ENCODE measurements around the gene TPRA1. TPM values are rescaled to one million over a fixed set of nuclear protein-coding genes. Genes with fewer than 3 reads are reported as not detected.
"Not testable (repeated sequence)": the region's sequence is repeated elsewhere in the genome, so short reads cannot be mapped to it uniquely, and the experiment has no call there.

TPRA1 gene
- polyA plus RNA-seq, 3 donors from 2014 or later = 20.8 to 36.0 (median 31.5) TPM

DNA sequence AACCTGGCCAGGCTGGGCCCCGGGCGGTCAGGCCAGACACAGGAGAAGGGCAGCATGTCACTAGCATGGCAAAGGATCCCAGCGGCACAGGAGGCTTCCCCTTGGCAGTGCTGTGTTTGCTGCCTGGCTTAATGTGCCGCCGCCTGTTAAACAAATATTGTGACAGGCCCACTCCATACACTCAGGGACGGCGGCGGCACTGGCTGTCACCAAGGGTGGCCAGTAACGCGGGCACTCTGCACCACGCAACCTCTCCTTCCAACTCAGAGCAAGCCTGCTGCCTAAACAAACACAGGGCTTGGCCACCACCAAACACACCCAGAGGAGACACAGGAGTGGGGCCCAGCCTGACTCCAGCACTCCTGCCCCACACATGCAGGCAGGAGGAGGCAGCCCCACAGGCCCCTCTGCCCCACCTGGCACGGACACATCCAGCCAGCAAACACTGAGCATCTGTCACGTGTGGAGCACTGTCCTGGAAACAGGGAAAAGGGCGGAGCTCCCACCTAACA is 48.0 kb downstream of the TPRA1 start:
- Mint-ChIP-seq H3K27me3 (ENCODE audit: low read depth in 3 of 3) (peaks cover 0 to 13% (median 4%) of the 10 kb centered on the region in 3 donors), H3K4me1 (peaks cover 5 to 10% of the 10 kb centered on the region in 2 donors), H3K4me3 (no peak overlapping the region), H3K36me3 (no peaks in the 10 kb centered on the region), H3K9me3 (no peaks in the 10 kb centered on the region), H3K27ac (no peak overlapping the region)
- DNase-seq = no peak

DNA sequence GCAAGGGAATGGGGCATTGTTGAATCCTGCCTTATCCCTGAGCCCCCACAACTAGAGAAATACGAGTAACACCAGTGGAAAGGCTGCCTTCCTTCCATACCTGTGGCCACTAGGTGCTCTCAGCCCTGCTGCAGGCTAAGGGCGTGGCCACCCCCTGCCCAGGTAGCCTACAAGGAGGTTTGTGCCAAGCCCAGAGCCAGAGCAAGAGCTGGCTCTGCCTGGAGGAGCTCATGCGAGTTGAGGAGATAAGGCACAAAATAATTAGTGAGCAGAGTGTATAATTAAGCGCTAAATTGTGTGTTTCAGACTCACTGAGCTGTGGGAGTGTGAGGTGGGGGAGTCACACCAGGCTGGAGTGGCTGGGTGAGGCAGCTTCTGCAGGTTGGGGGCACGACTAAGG is 49.2 kb downstream of the TPRA1 start:
- Mint-ChIP-seq H3K27ac (no peak overlapping the region), H3K36me3 (no peaks in the 10 kb centered on the region), H3K27me3 (ENCODE audit: low read depth in 3 of 3) (peaks cover 0 to 14% (median 4%) of the 10 kb centered on the region in 3 donors), H3K9me3 (no peaks in the 10 kb centered on the region), H3K4me3 (no peak overlapping the region), H3K4me1 (peaks cover 0 to under 1% of the 10 kb centered on the region in 2 donors)
- DNase-seq = no peak

DNA sequence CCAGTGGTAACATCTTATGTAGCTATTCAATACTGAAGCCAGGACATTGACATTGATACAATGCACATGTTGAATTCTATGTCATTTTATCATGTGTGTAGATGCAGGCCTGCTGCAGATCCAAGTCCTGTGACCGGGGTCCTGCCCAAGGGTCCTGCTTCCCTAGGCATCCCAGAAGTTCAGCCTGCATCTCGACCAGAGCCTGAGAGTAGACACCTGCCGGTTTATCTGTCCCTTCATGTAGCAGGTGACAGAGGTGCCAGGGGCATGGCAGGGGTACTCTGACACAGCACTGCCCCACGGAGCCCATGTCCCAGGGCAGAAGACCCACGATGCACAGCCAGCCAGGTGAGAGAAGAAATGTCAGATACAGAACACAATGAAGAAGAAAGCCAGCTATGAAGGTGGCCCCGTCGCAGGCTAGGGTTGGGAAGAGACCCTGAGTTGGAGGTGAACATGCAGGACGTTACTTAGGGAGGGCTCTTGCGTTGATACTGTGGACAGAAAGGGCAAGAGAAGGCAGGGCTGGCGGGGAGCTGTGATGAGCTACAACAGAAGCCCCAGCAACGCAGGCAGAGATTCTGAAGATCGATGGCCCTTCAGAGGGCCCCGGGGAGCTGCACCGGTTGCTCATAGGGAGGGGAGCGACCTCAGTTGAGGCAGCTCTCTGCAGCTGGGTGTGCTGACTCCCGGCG is 51.0 kb downstream of the TPRA1 start:
- H3K36me3 Mint-ChIP-seq = no peaks in the 10 kb centered on the region
- no peak overlapping the region for H3K4me3 Mint-ChIP-seq
- no peaks in the 10 kb centered on the region for H3K9me3 Mint-ChIP-seq
- H3K27ac Mint-ChIP-seq = no peak overlapping the region
- H3K4me1 Mint-ChIP-seq = no peaks in the 10 kb centered on the region
- peaks cover 0 to 14% (median 4%) of the 10 kb centered on the region in 3 donors for H3K27me3 Mint-ChIP-seq (ENCODE audit: low read depth in 3 of 3)
- DNase-seq = no peak

DNA sequence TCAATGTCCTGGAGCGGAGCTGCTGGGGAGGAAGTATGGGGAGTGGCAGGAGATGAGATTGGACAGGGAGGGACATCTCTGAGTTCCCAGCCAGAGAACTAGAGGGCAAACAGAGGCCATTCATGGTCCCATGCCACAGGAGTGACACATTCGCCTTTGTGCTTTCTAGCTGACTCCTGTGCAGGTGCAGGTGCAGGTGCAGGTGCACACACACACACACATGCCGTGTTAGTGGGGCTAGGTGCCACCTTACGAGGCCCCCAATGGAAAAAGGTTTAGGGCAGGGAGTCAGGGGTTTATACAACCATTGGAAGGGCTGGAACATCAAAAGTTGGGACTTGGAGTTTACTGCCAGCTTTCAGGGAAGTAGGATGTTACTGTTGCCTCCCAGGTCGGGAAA is 52.0 kb downstream of the TPRA1 start:
- no peak overlapping the region for H3K27ac Mint-ChIP-seq
- no peak for DNase-seq
- peaks cover 0 to 14% (median 1%) of the 10 kb centered on the region in 3 donors for H3K27me3 Mint-ChIP-seq (ENCODE audit: low read depth in 3 of 3)
- H3K4me1 Mint-ChIP-seq = no peaks in the 10 kb centered on the region
- H3K36me3 Mint-ChIP-seq = no peaks in the 10 kb centered on the region
- H3K9me3 Mint-ChIP-seq = no peaks in the 10 kb centered on the region
- H3K4me3 Mint-ChIP-seq = no peak overlapping the region

DNA sequence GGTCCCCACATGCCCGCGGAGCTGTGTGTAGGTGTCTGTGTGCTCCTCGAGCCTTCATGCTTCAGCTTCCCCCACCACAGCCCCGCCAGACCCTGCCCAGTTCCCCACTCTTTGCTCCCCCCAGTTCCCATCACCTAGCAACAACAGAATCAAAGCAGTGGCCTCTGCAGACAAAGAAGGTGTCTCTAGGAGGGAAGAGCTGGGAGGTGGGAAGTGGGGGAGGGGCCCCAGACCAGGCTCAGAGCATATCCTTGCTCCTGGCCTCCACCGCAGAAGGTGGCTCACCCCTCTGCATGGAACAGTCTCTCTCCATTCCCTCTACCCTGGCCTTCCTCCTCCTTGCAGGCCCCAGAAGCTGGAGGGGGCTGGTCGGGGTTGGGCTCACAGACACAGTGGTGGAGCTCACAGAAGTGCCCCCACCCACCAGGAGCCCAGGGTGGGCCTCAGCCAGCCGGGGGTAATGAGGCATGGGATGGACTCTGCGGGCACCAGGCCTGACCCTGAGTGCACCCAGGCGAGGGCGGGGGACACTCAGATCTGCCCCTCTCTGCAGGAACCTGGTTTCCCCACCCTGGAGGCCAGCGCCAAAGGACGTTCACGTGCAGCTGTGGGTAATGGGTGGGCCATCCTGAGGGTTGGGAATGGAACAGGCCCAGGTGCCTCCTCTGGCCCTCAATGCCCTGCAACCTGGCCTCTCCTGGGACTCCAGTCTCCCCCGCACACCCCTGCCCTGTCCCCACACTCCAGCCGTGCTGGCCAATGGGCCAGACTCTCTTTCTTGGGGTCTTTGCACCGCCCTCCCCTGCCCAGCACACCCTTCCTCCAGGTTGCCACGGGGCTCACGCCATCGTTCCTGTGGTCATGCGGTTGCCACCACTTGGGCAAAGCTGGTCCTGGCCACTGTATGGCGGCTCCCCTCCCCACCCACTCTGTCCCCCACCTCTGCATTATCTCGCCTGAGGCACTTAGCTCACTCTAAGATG is 53.4 kb downstream of the TPRA1 start:
- Mint-ChIP-seq H3K4me1 (no peaks in the 10 kb centered on the region), H3K9me3 (no peaks in the 10 kb centered on the region), H3K4me3 (no peak overlapping the region), H3K27ac (no peak overlapping the region), H3K27me3 (ENCODE audit: low read depth in 3 of 3) (peaks cover 0 to 12% (median 0%) of the 10 kb centered on the region in 3 donors), H3K36me3 (no peaks in the 10 kb centered on the region)
- no peak for DNase-seq

DNA sequence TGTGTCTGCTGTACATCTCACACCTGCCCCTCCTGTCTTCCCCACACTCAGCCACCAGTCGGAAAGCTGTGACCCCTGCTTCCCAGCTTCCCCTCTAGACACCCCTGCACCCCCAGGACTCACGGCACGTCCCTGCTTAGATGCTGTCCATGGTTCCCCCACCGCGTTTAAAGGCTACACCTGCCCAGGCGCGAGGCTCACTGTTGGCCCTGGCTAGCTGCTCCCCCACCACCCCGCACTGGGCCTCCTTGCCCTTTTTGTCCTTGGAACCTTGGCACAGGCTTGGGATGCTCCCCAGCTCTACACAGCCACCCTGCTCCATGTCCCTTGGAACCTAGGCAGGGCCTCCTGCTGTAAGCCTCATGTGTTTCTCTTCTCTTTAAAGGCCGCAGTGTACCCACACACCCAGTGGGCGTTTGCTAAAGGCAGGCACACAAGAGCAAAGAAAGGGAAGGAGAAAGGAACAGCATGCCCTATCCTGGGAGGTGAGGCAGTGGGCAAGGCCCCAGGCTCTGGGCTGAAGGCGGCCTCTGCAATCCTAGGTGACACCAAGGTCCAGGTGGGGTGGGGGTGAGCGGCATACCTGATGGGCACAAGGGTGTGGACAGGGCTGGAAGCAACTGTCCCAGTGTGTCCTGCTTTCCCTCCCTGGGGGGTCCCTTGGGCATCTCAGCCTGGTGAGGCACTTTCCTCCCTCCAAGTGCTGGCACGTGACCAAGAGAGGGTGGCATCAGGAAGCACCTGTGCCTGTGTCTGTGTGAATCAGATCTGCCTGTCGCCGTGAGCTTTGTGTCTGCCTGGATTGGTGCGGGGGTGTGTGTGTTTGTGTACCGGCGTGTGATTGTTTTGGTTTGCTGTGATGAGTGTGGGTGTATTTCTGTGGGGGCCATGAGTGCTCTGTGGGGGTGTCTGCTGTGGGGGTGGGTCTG is 54.4 kb downstream of the TPRA1 start:
- no peak overlapping the region for H3K27ac Mint-ChIP-seq
- no peak overlapping the region for H3K4me3 Mint-ChIP-seq
- DNase-seq = no peak
- H3K4me1 Mint-ChIP-seq = no peaks in the 10 kb centered on the region
- H3K9me3 Mint-ChIP-seq = no peaks in the 10 kb centered on the region
- H3K36me3 Mint-ChIP-seq = no peaks in the 10 kb centered on the region
- H3K27me3 Mint-ChIP-seq (ENCODE audit: low read depth in 3 of 3) = peaks cover 0 to 12% (median 0%) of the 10 kb centered on the region in 3 donors

DNA sequence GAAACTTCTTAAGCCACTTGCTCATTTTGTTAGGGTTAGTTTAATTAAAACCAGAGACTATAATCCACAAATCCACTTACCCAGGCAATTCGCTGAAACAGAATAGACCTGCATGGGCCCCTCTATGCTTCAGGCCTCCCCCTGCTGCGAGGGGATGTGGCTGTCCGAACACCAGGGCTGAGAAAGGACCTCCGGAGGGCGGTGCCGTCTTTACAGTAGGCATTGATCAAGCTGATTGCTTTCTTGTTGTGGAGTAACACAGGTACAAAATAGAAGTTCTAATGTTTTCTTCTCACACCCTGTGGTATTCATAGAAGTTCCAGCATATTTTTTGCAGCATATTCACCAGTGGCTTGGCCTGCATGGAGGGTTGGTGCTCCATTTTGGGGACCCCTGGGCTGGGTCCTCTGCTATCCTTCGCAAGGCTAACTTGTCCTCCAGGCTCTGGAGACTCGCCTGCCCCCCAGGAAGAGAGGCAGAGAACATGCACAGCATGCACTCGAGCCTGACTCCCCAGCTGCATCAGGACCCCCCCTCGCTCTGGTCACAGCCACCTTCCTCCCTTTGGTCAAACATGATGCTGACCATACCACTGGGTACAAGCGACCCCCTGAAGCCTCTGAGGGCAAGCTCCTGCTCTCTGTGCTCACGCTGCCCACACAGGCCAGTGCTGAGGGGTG is 55.3 kb downstream of the TPRA1 start:
- H3K36me3 Mint-ChIP-seq = no peaks in the 10 kb centered on the region
- no peak for DNase-seq
- H3K9me3 Mint-ChIP-seq = no peaks in the 10 kb centered on the region
- peaks cover 0 to 11% (median 0%) of the 10 kb centered on the region in 3 donors for H3K27me3 Mint-ChIP-seq (ENCODE audit: low read depth in 3 of 3)
- H3K27ac Mint-ChIP-seq = no peak overlapping the region
- H3K4me3 Mint-ChIP-seq = no peak overlapping the region
- H3K4me1 Mint-ChIP-seq = no peaks in the 10 kb centered on the region

DNA sequence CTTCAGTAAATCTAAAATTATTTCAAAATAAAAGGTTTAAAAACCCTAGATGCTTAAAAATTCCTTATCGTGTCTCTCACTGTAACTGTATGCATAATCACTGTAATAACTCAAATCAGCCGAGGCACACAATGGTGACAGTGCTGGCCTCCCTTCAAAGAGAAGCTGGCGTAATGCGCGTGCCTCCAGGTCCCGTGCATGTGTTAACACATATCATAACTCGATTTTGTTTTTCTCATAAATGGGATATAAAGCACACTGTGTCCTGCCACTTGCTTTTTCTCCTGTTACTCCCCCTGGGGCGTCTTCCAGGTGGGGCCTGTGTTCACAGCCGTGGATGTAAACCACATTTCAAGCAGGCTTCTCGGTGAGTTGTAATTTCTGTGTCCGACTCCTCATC is 56.0 kb downstream of the TPRA1 start:
- H3K27me3 Mint-ChIP-seq (ENCODE audit: low read depth in 3 of 3) = peaks cover 0 to 10% (median 0%) of the 10 kb centered on the region in 3 donors
- no peak overlapping the region for H3K27ac Mint-ChIP-seq
- no peaks in the 10 kb centered on the region for H3K9me3 Mint-ChIP-seq
- no peak for DNase-seq
- no peaks in the 10 kb centered on the region for H3K36me3 Mint-ChIP-seq
- H3K4me1 Mint-ChIP-seq = no peaks in the 10 kb centered on the region
- no peak overlapping the region for H3K4me3 Mint-ChIP-seq

DNA sequence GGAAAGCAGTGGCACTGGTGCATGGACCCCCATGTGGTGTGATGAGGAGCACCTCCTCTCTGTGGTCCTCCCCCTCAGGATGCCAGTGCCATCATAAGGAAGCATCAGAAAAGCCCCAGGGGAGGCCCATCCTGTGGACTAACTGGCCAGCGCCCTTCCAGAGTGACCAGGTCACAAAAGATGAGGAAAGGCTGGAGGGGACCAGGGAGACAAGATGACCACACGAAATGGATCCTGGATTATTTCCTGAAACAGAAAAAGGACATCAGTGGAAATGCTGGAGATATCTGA is 56.4 kb downstream of the TPRA1 start:
- H3K36me3 Mint-ChIP-seq = no peaks in the 10 kb centered on the region

DNA sequence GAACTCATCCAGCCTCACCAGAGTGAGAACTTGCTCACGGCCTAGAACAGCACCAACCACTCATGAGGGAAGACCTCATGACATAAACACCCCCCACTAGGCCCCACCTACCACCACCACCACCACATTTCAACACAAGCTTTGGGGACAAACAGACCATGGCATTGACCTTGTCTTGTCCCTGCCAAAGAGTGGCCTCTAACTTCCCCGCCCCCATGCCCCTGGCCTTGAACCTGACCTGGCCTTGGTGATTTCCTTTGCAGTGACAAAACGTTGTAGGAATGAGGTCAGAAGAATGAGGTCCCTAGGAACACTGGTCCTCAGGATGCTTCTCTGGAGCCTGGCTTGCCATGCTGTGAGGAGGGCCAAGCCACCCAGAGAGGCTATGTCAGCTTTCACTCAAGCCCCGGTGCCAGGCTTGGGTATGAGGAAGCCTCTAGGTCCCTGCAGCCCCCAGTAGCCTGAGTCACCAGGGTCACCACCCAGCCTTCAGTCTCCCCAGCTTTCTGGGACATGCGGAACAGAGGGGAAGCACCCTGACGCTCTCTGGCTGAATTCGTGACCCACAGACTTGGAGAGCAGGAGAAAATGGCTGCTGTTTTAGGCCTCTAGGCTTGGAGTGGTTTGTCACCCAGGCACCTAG is 57.9 kb downstream of the TPRA1 start:
- no peak for DNase-seq
- Mint-ChIP-seq H3K27me3 (ENCODE audit: low read depth in 3 of 3) (peaks cover 0 to 6% (median 0%) of the 10 kb centered on the region in 3 donors), H3K27ac (no peak overlapping the region), H3K4me1 (no peaks in the 10 kb centered on the region), H3K36me3 (no peaks in the 10 kb centered on the region), H3K4me3 (no peak overlapping the region), H3K9me3 (no peaks in the 10 kb centered on the region)

More for the DNA sequence above, 56.4 kb downstream of the TPRA1 start:
- H3K27ac Mint-ChIP-seq = no peak overlapping the region
- no peaks in the 10 kb centered on the region for H3K4me1 Mint-ChIP-seq
- peaks cover 0 to 7% (median 0%) of the 10 kb centered on the region in 3 donors for H3K27me3 Mint-ChIP-seq (ENCODE audit: low read depth in 3 of 3)
- H3K9me3 Mint-ChIP-seq = no peaks in the 10 kb centered on the region
- no peak overlapping the region for H3K4me3 Mint-ChIP-seq
- no peak for DNase-seq

DNA sequence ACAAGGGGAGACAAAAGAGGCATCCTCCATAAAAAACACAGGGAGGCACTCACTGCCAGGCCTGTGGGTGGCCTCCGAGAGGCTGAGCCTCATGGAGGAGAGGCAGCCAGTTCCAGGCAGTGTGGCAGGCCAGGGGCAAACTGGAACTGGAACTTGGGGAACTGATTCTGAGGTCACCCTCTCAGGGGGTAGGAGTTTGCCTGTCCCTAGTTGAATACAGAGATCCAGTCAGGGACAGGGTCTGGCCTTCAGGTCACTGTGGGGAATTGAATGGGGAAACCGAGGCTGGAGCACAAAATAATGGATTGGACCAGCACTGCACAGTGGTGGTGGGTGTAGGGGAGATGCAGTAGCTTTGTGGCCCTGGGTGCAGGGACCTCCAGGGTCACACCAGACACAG is 58.7 kb downstream of the TPRA1 start:
- no peaks in the 10 kb centered on the region for H3K9me3 Mint-ChIP-seq
- H3K27me3 Mint-ChIP-seq (ENCODE audit: low read depth in 3 of 3) = peaks cover 0 to 3% (median 0%) of the 10 kb centered on the region in 3 donors
- no peak overlapping the region for H3K27ac Mint-ChIP-seq
- H3K36me3 Mint-ChIP-seq = no peaks in the 10 kb centered on the region
- H3K4me3 Mint-ChIP-seq = no peak overlapping the region
- no peak for DNase-seq
- H3K4me1 Mint-ChIP-seq = no peaks in the 10 kb centered on the region

DNA sequence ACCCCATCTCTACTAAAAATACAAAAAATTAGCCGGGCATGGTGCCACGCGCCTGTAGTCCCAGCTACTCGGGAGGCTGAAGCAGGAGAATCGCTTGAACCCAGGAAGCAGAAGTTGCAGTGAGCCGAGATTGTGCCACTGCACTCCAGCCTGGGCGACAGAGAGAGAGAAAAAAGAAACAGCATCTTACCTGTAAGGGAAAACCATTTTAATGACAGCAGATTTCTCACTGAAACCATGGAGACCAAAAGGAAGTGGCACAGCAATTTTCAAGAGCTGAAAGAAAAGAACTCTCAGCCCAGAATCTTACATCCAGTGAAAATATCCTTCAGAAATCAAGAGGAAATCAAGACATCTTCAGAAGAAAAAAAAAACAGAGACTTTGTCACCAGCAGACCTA is 59.7 kb downstream of the TPRA1 start:
- not testable (repeated sequence) for DNase-seq; H3K9me3 Mint-ChIP-seq; H3K27me3 Mint-ChIP-seq (ENCODE audit: low read depth in 3 of 3); H3K4me3 Mint-ChIP-seq; H3K27ac Mint-ChIP-seq; H3K36me3 Mint-ChIP-seq; H3K4me1 Mint-ChIP-seq
